Measurements from ENCODE around the gene DISC1.
A peak's percentile ranks its signal among the peaks of the same experiment; 100 is the strongest.

Gene DISC1

DNA sequence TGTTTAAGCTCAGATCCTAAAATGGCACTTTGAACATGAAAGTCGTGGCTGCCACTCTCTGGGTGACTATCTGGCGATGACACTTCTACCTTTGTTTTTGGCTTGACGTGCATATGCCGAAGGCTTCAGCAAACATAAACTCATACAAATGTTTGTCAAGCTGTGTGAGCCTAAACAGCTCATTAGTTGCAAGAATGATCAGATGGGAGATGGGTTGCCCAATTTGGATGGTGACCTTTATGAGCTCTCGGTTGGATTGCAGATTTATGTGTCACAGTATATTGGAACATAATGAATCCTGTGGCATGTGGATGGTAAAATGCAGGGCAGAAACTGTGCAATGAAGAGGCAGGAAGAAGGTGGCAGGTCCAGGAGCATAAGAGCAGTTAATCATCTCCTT is 229.3 kb downstream of the DISC1 start:
- no peak for DNase-seq (ENCODE audit: low read depth)

GRCh38 chr1:231856426-231856825 is 229.8 kb downstream of the DISC1 start:
- DNase-seq (ENCODE audit: low read depth), result no peak

DNA sequence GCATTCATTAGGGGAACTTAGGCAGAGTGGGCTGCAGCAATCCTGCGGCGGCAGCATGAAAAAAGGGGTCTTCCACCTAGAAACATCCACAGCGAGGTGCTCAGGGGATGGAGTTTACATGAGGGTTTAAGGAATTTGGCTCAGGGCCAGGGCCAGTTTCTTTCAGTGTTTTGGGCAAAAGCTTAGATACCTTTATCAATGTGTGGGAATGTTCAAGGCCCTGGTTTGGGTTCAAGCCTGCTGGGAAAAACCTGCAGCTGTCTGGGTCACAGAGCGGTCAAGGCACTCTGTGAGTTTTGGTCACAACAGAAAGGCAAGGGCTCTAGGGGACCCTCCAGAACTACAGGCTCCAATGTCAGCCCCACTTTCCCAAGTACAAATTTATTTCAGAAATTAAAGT is 230.3 kb downstream of the DISC1 start:
- DNase-seq (ENCODE audit: low read depth), result no peak

GRCh38 chr1:231857609-231858135 is 231.1 kb downstream of the DISC1 start:
- DNase-seq (ENCODE audit: low read depth), result no peak

GRCh38 chr1:231860221-231861088 is 233.9 kb downstream of the DISC1 start:
- DNase-seq (ENCODE audit: low read depth), result no peak

DNA sequence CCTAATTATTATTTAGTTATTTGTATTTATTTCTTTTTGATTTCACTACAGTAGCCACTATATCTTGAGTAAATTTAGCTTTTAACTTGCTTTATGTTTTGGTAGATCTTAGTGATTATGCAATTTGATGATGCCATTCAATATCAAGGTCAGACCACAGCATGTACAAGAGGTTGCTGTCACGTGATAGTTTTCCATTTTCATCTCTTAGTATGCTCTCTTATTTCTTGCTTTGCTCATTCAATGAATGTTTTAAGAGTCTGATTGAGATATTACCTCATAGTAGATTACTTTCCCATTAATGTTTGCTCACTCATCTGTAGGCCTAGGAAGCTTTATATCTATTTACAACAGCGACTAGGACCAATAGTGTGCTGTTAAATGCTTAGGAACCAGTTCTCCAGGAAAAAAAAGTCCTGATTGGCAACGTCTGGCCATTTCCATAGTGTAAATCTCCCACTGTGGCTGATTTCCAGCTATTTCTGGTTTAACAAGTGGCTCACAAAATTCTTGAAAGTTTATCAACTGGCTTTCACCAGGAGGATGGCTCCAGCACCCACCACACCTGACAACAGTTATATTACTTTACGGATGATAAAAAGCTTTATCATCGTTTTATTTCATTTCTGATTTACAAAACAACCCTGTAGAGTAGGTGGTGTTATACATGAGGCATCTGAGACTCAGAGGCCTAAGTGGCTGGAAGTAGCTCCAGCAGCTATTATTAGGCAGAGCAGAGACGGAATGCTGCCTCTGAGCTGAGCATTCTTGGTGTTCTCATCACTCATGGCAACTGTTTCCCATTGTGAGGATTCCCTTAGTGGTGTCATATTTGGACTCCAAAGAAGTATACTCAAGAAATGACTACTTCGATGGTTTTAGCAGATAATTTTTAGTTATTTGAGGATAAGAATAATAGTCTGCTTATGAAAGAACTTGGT is 235.2 kb downstream of the DISC1 start:
- DNase-seq (ENCODE audit: low read depth), result no peak

DNA sequence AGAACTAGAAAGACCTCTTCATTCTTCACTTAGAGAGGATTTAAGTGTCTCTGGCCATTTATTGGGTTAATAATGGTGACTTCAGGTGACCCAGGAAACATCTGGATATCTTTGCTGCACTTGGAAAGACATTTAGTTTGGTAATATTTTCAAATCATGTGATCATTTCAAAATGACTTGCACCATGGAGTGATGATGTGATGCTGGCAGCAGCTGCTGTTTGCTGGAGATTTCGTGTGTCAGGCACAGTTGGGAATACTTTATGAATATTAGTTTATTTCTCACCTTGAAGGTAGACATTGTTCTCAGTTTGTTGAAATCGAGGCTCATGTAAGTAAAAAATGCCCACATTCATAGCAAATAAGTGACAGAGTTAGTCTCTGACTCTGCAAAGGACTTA is 236.0 kb downstream of the DISC1 start:
- no peak for DNase-seq (ENCODE audit: low read depth)

- DNase-seq (ENCODE audit: low read depth), result no peak
These were observed 238.7 kb downstream of the DISC1 start for GRCh38 chr1:231865331-231865730.

GRCh38 chr1:231866392-231867331 is 240.1 kb downstream of the DISC1 start:
- peak; percentile 39 for DNase-seq (ENCODE audit: low read depth)

- no peak for DNase-seq (ENCODE audit: low read depth)
These were observed 241.0 kb downstream of the DISC1 start for GRCh38 chr1:231867607-231868006.

DNA sequence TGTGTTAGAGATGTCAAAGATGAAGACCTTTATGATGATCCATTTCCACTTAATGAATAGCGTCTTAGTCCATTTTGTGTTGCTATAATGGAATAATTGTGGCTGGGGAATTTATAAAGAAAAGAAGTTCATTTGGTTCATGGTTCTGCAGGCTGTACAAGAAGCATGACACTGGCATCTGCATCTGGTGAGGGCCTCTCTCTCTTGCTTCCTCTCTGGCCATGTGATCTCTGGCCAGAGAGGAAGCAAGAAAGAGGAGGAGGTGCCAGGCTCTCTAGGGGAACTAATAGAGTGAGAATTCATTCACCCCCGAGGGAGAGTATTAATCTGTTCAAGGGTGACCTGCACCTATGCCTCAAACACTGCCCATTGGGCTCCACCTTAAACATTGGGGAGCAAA is 242.8 kb downstream of the DISC1 start:
- no peak for DNase-seq (ENCODE audit: low read depth)

DNA sequence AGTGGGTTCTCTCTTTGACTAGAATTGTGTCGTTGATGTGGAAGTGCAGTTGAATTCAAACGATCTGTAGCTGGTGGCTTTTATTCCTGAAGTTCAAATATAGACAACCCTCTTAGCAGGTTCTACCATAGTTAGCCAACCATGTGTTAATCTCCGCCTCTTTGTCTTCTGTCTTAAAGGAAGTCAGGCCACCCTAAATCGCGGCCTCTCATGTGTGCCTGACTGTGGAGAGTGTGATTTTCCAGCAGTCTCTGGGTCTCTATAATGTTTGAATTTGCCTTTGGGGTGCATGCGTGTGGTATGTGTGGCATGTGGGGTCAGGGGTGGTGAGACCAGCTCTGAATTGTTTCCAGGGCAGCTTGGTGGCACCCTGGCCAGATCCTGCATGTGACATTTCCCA is 244.9 kb downstream of the DISC1 start:
- no peak for DNase-seq (ENCODE audit: low read depth)

DNA sequence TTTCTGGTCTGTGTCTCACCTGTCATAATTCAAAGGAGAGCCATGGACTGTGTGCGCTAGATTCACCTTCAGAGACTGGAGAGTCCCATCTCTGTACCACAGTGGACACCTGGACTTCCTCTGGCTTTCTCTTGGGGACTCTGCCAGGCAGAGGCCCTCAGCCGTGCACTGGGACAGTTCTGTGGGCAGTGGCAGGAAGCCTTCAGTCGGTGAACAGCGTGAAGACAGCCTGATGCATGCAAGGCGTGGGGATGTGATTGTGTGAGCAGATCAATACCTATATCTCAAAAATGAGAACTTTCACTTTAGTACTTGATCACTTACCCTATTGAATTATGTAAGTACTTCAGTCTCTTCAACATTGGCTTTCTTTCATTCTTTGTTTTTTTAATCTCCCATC is 245.3 kb downstream of the DISC1 start:
- no peak for DNase-seq (ENCODE audit: low read depth)

GRCh38 chr1:231872461-231872910 is 245.9 kb downstream of the DISC1 start:
- no peak for DNase-seq (ENCODE audit: low read depth)

DNA sequence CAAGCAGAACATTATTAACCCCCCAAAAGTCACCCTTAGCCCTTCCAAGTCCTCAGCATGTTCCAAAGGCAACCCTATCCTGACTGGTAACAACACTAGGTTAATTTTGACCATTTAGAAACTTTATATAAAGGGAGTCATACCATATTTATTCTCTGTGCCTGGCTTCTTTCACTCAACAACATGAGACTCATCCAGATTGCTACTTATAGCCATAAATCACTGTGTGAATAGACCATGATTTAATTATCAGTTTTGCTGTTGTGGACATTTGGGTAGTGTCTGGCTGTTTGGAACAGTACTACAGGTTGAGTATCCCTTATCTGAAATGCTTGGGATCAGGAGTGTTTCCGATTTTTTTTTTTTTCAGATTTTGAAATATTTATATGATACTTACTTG is 252.1 kb downstream of the DISC1 start:
- DNase-seq (ENCODE audit: low read depth), result no peak

DNA sequence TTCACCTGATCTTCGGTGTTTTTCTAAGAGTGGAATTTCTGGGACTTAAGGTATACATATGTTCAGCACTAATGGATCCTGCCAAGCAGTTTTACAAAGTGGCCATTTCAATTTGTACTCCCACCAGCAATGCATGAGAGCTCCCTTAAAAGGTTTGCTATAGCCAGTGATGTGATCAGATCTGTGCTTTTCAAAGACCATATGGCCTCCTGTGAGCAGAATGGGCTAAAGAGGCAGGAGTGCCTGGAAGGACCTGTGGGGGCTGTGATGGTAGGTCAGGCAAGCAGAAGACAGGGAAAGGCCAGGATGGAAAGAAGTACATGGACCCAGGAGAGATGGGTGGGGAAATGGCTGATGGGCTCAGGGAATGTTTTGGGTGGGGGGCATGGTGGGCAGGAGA is 252.7 kb downstream of the DISC1 start:
- DNase-seq (ENCODE audit: low read depth), result no peak

- DNase-seq (ENCODE audit: low read depth), result no peak
These were observed 255.7 kb downstream of the DISC1 start for GRCh38 chr1:231882333-231882732.

DNA sequence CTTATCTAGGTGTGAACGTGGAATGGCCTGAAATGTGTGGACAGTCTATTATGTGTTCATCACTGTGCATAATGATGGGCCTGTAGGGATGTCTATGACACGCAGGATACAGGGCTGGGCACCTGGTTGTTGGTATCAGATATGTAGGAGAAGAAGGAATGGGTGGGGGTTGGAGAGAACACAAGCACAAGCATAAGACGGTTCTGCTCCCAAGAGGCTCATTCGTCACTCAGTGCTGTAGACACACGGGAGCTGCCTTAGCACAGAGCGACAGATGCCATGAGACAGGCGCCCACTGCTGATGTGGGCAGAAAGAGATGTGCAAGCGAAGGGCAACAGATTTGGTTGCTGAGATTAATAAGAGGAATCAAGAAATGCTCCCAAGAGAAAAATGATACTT is 256.2 kb downstream of the DISC1 start:
- DNase-seq (ENCODE audit: low read depth), result no peak

DNA sequence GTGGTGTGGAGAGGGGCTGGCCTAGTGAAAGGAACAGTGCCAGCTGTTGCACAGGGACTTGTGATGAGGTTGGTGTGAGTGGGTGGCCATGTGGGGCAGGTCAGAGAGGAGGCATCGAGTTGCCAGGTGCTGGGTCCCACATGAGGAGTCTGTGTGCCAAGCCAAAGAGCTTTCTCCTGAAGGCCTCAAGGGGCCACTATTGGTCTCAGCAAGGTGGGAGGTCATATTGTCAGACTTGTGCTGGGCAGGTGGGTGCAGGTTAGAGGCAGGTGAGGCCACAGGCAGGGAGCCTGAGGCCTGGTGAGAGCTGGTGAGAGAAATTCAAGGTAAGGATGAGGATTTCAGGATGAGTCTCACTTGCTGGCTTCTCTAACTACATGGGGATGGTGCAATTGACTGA is 256.8 kb downstream of the DISC1 start:
- no peak for DNase-seq (ENCODE audit: low read depth)

- DNase-seq (ENCODE audit: low read depth), result no peak
These were observed 258.7 kb downstream of the DISC1 start for GRCh38 chr1:231885209-231885854.

GRCh38 chr1:231887166-231887565 is 260.6 kb downstream of the DISC1 start:
- no peak for DNase-seq (ENCODE audit: low read depth)

All from activated gamma-delta T cell treated with anti-CD3 and anti-CD28 coated beads, Interleukin-2, amount 50 U/mL, for 16 hours (primary cell).